HCT116 (cell line): Measurements from ENCODE around the gene GJB6. TPM values are rescaled to one million over a fixed set of nuclear protein-coding genes. Genes with fewer than 3 reads are reported as not detected.

Experiments
- ATAC-seq: fragments of 200-7000 bp; cut with Tn5 transposase; 2 replicates; pipeline ENCODE4 v1.9.1; 2020; ENCODE audit warnings: mild to moderate bottlenecking, moderate library complexity
- BruUV-seq: library from RNA; stranded (reverse); fragments of 400-500 nt; replicated peaks from 2 replicates; lab custom pipeline; 2021; lab: Mats Ljungman, UMichigan
- CTCF ChIA-PET: fragments of 300-600 bp; sonication (Branson Sonifier 250); formaldehyde crosslinking; loops from one replicate; lab custom pipeline; 2021; ENCODE audit warnings: antibody characterized with exemption; lab: Charles Lee
- POLR2A ChIA-PET: fragments of 300-600, 350-600 bp; sonication (Branson Sonifier 250); formaldehyde crosslinking; loops from one replicate; lab custom pipeline; 2021; ENCODE audit warnings: antibody characterized with exemption; lab: Charles Lee
- RAD21 ChIA-PET, 2 experiments: fragments of 300-600 bp; sonication (Branson Sonifier 250); formaldehyde crosslinking; loops; one replicate each; lab custom pipeline; 2023; ENCODE audit warnings: low total read pairs in 2 of 2; ENCODE audit not compliant: uncharacterized antibody in 2 of 2, unreplicated experiment in 2 of 2, low non-redundant PET in 1 of 2; lab: Charles Lee
- DNase-seq: peaks from one replicate; pipeline ENCODE4 v3.0.0-alpha.2; 2010; ENCODE audit warnings: low read depth, low spot score
- H2AFZ ChIP-seq: fragments of 200-600 bp; shearing (Covaris generic), sonication (generic); 2 replicates; pipeline ENCODE4 v1.6.1; 2017; ENCODE audit warnings: low read depth, mixed run types, mixed read lengths, antibody characterized with exemption, low read length; ENCODE audit not compliant: poor library complexity, severe bottlenecking
- H3K27ac ChIP-seq: 2 replicates; pipeline ENCODE4 v1.5.1; 2012; ENCODE audit warnings: low read depth, low read length
- H3K27me3 ChIP-seq: fragments of 200-600 bp; sonication (generic); 2 replicates; pipeline ENCODE4 v1.6.1; 2016; ENCODE audit warnings: mixed run types, low read length, mixed read lengths; ENCODE audit not compliant: insufficient read depth
- H3K36me3 ChIP-seq, 2 experiments: fragments of 200-500 bp in 1 of 2; fragments of 200-600 bp in 1 of 2; sonication (Bioruptor generic) in 1 of 2; sonication (generic) in 1 of 2; 2 replicates each; pipeline versions ENCODE4 v1.5.1 to v1.6.1; 2014 to 2016; ENCODE audit warnings: low read length in 2 of 2, inconsistent platforms in 1 of 2, mixed read lengths in 1 of 2, mixed run types in 1 of 2; ENCODE audit not compliant: insufficient read depth in 2 of 2, control insufficient read depth in 1 of 2
- H3K4me1 ChIP-seq, 2 experiments: fragments of 200-600 bp in 1 of 2; sonication (generic) in 1 of 2; 2 replicates each; pipeline versions ENCODE4 v1.5.1 to v1.6.1; 2012 to 2017; ENCODE audit warnings: low read length in 2 of 2, inconsistent platforms in 1 of 2, mild to moderate bottlenecking in 1 of 2, mixed read lengths in 1 of 2, mixed run types in 1 of 2, moderate library complexity in 1 of 2; ENCODE audit not compliant: insufficient read depth in 2 of 2, control insufficient read depth in 1 of 2
- H3K4me2 ChIP-seq: fragments of 200-600 bp; sonication (generic); 2 replicates; pipeline ENCODE4 v1.6.1; 2017; ENCODE audit warnings: mixed run types, low read length, mixed read lengths
- H3K4me3 ChIP-seq, 2 experiments: fragments of 200-600 bp in 1 of 2; sonication (generic) in 1 of 2; replicated peaks in 1 of 2; 2 replicates each; pipeline ENCODE4 v1.5.1; 2011 to 2016; ENCODE audit warnings: low read length in 2 of 2, control low read depth in 1 of 2, low read depth in 1 of 2, mild to moderate bottlenecking in 1 of 2, mixed read lengths in 1 of 2, mixed run types in 1 of 2
- H3K79me2 ChIP-seq: fragments of 200-600 bp; sonication (generic); 2 replicates; pipeline ENCODE4 v1.6.1; 2017; ENCODE audit warnings: mild to moderate bottlenecking, mixed run types, low read length, moderate library complexity, mixed read lengths; ENCODE audit not compliant: insufficient read depth
- H3K9ac ChIP-seq: fragments of 200-600 bp; sonication (generic); 2 replicates; pipeline ENCODE4 v1.6.1; 2016; ENCODE audit warnings: low read length, mixed read lengths
- H3K9me2 ChIP-seq: fragments of 200-600 bp; sonication (generic), shearing (Covaris generic); 2 replicates; pipeline ENCODE4 v1.6.1; 2017; ENCODE audit warnings: mixed run types, mild to moderate bottlenecking, moderate library complexity; ENCODE audit not compliant: insufficient read depth
- H3K9me3 ChIP-seq, 2 experiments: fragments of 200-500 bp in 1 of 2; fragments of 200-600 bp in 1 of 2; sonication (Bioruptor generic) in 1 of 2; sonication (generic) in 1 of 2; 2 replicates each; pipeline ENCODE4 v1.6.1; 2014 to 2017; ENCODE audit warnings: low read length in 2 of 2, mixed read lengths in 2 of 2, inconsistent platforms in 1 of 2, low read depth in 1 of 2, mild to moderate bottlenecking in 1 of 2, mixed run types in 1 of 2, moderate library complexity in 1 of 2; ENCODE audit not compliant: control insufficient read depth in 1 of 2, insufficient read depth in 1 of 2
- H4K20me1 ChIP-seq: fragments of 200-600 bp; sonication (generic), shearing (Covaris generic); 2 replicates; pipeline ENCODE4 v1.6.1; 2017; ENCODE audit warnings: mixed run types, mild to moderate bottlenecking, moderate library complexity; ENCODE audit not compliant: insufficient read depth
- CBX3 ChIP-seq: IDR thresholded peaks from 2 replicates; pipeline ENCODE4 v1.6.1; 2012; ENCODE audit warnings: low read depth
- RAD21 ChIP-seq: IDR thresholded peaks from 2 replicates; pipeline ENCODE4 v1.6.1; 2012; ENCODE audit warnings: low read depth, mild to moderate bottlenecking
- TCF7L2 ChIP-seq: IDR thresholded peaks from 2 replicates; pipeline ENCODE4 v1.7.0; 2011; ENCODE audit warnings: borderline replicate concordance, inconsistent platforms; ENCODE audit not compliant: insufficient read depth, insufficient read length; ENCODE audit errors: extremely low read depth
- ZFX ChIP-seq: fragments of 450-650 bp; IDR thresholded peaks from 2 replicates; pipeline ENCODE4 v1.6.1; 2017
- intact Hi-C: fragments of 100-400 bp; cut with micrococcal nuclease; formaldehyde crosslinking; loops from 2 replicates; pipeline ENCODE4 v1.10.0; 2022
- total RNA-seq: library from RNA; stranded (reverse); gene quantifications from one replicate; pipeline ENCODE4 v1.2.1, GENCODE V29; 2021; ENCODE audit not compliant: unreplicated experiment
- TF ChIP-seq, protein P1 (sequence below), 3 experiments: fragments of 200-600 bp in 1 of 3; sonication (generic) in 1 of 3; IDR thresholded peaks in 2 of 3; conservative IDR thresholded peaks in 1 of 3; 2 replicates each; pipeline ENCODE4 v1.5.1; 2012 to 2017; ENCODE audit warnings: low read depth in 2 of 3, low read length in 2 of 3, antibody characterized with exemption in 1 of 3, borderline replicate concordance in 1 of 3, control low read depth in 1 of 3, mild to moderate bottlenecking in 1 of 3, mixed read lengths in 1 of 3, mixed run types in 1 of 3, moderate library complexity in 1 of 3; ENCODE audit not compliant: insufficient read depth in 1 of 3

The GJB6 gene
- total RNA-seq, 1 experiment from 2014 or later, result not detected

DNA sequence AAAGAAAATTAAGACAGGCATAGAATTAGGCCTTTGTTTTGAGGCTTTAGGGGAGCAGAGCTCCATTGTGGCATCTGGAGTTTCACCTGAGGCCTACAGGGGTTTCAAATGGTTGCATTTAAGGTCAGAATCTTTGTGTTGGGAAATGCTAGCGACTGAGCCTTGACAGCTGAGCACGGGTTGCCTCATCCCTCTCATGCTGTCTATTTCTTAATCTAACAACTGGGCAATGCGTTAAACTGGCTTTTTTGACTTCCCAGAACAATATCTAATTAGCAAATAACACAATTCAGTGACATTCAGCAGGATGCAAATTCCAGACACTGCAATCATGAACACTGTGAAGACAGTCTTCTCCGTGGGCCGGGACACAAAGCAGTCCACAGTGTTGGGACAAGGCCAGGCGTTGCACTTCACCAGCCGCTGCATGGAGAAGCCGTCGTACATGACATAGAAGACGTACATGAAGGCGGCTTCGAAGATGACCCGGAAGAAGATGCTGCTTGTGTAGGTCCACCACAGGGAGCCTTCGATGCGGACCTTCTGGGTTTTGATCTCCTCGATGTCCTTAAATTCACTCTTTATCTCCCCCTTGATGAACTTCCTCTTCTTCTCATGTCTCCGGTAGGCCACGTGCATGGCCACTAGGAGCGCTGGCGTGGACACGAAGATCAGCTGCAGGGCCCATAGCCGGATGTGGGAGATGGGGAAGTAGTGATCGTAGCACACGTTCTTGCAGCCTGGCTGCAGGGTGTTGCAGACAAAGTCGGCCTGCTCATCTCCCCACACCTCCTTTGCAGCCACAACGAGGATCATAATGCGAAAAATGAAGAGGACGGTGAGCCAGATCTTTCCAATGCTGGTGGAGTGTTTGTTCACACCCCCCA lies 43.2 kb downstream of the GJB6 start:
- H3K36me3 ChIP-seq, result peaks cover 12 to 13% of the 10 kb centered on the region in 2 experiments; a peak in 2 of 4 replicates
- ATAC-seq, result no peak
- H4K20me1 ChIP-seq, result no peaks in the 10 kb centered on the region
- DNase-seq, result no peak
- CTCF ChIA-PET, result no interaction called here
- H3K9me3 ChIP-seq, result no peaks in the 10 kb centered on the region
- TF ChIP-seq TCF7L2, result no peak
- TF ChIP-seq, protein P1, sequence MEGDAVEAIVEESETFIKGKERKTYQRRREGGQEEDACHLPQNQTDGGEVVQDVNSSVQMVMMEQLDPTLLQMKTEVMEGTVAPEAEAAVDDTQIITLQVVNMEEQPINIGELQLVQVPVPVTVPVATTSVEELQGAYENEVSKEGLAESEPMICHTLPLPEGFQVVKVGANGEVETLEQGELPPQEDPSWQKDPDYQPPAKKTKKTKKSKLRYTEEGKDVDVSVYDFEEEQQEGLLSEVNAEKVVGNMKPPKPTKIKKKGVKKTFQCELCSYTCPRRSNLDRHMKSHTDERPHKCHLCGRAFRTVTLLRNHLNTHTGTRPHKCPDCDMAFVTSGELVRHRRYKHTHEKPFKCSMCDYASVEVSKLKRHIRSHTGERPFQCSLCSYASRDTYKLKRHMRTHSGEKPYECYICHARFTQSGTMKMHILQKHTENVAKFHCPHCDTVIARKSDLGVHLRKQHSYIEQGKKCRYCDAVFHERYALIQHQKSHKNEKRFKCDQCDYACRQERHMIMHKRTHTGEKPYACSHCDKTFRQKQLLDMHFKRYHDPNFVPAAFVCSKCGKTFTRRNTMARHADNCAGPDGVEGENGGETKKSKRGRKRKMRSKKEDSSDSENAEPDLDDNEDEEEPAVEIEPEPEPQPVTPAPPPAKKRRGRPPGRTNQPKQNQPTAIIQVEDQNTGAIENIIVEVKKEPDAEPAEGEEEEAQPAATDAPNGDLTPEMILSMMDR (IDR thresholded peaks at IDR 0.05 in 2 of 3, conservative IDR thresholded peaks at IDR 0.05 in 1 of 3; ENCODE audit: borderline replicate concordance in 1 of 3, insufficient read depth in 1 of 3, low read depth in 2 of 3, low read length in 2 of 3), result peak in 2 of 3 experiments; percentile 30 to 38; a peak in 3 of 6 replicates
- TF ChIP-seq, all 23 proteins: peak for 1
- peaks cover 31% of the 10 kb centered on the region; the same call in 1 of the 2 replicates for H3K79me2 ChIP-seq
- H3K4me3 ChIP-seq, result no peak overlapping the region
- ChIA-PET POLR2A (no interaction called here), RAD21 (no interaction called here)
- peaks cover 19 to 29% of the 10 kb centered on the region in 2 experiments for H3K4me1 ChIP-seq
- no peaks in the 10 kb centered on the region for H3K27me3 ChIP-seq
- H3K4me2 ChIP-seq, result no peak overlapping the region
- TSS peak; percentile 4 for BruUV-seq
- H2AFZ ChIP-seq, result no peak overlapping the region
- no peaks in the 10 kb centered on the region for H3K9me2 ChIP-seq
- no peak overlapping the region for H3K9ac ChIP-seq
- H3K27ac ChIP-seq, result no peak overlapping the region
- intact Hi-C loops, result no loop called here

DNA sequence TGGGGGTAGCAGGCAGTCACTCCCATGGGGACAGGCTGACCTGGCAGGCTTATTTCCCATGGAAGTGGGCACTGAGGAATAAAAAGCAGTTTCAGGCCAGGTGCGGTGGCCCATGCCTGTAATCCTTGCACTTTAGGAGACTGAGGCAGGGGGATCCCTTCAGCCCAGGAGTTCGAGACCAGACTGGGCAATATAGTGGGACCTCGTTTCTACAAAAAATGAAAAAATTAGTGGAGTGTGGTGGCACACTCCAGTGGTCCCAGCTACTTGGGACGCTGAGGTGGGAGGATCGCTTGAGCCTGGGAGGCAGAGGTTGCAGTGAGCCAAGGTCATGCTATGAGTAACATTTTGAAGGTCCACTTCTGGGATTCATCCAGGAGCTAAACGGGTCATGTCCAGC lies 45.3 kb downstream of the GJB6 start:
- ChIA-PET CTCF (interaction anchor here (2.2 kb wide), 1 partner anchor 10 kb away, joined by 12 read pairs; no protein-coding TSS in a partner anchor), RAD21 (no interaction called here), POLR2A (no interaction called here)
- TF ChIP-seq CBX3 (no peak), ZFX (no peak), RAD21 (no peak)
- H3K36me3 ChIP-seq, result peaks cover 12 to 13% of the 10 kb centered on the region in 2 experiments; a peak in 2 of 4 replicates
- H3K9ac ChIP-seq, result no peak overlapping the region
- no peaks in the 10 kb centered on the region for H4K20me1 ChIP-seq
- peaks cover 25% of the 10 kb centered on the region; the same call in 1 of the 2 replicates for H3K79me2 ChIP-seq
- H3K4me1 ChIP-seq, result peaks cover 18 to 24% of the 10 kb centered on the region in 2 experiments
- no peak overlapping the region for H3K4me2 ChIP-seq
- no peaks in the 10 kb centered on the region for H3K27me3 ChIP-seq
- H3K9me3 ChIP-seq, result no peaks in the 10 kb centered on the region
- H3K27ac ChIP-seq, result no peak overlapping the region
- ATAC-seq, result no peak
- no peak for DNase-seq
- no peak overlapping the region for H2AFZ ChIP-seq
- H3K9me2 ChIP-seq, result no peaks in the 10 kb centered on the region
- BruUV-seq, result no TSS peak
- intact Hi-C loops, result no loop called here
- H3K4me3 ChIP-seq, result no peak overlapping the region
